Measurements from ENCODE around the gene SLC25A39. TPM values are rescaled to one million over a fixed set of nuclear protein-coding genes. Genes with fewer than 3 reads are reported as not detected.

SLC25A39 gene
- total and polyA plus RNA-seq, 2 of the 13 experiments (the other 11 are each of a cell fraction or from before 2014, with no cell fraction given) = 144 to 151 TPM

DNA sequence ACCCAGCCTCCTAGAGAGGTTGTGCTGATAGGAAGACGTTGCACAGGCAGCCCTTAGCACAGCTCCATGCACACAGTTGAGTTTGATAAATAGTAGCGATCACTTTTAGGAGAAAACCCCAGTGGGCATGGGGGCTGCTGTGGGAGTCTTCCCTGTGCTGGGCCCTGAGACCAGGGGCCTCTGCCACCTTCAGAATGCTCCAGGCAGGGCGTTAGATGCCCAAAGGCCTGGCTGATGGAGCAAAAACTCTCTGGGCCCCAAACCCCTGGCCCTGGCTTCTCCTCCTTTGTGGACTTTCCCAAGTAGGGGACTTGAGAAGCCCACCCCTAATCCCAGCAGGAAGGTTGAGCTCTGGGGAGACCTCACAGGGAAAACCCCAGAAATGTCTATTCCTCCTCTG is 42.4 kb downstream of the SLC25A39 start:
- ChIA-PET CTCF (ENCODE audit: low intra/inter-chr PET ratio, low total read pairs) (no interaction called here), POLR2A (no interaction called here)
- intact Hi-C loops (cut with micrococcal nuclease; ENCODE audit: unreplicated experiment) (no loop called here), in situ Hi-C loops (cut with HindIII; ENCODE audit: extremely low pct_ligation_motif_present, low pct_unique_long_range_greater_than_20kb) (no loop called here)
- no peaks in the 10 kb centered on the region for H4K20me1 ChIP-seq (ENCODE audit: insufficient read depth, low read length)
- peaks cover 18% of the 10 kb centered on the region for H3K4me1 ChIP-seq (ENCODE audit: insufficient read depth, low read length)
- H3K4me3 ChIP-seq (replicated peaks in 1 of 3; ENCODE audit: insufficient read depth in 1 of 3, low read depth in 2 of 3, low read length in 3 of 3) = no peak overlapping the region
- H2AFZ ChIP-seq (ENCODE audit: low read length) = no peak overlapping the region
- H3K79me2 ChIP-seq (ENCODE audit: insufficient read depth, low read length) = no peaks in the 10 kb centered on the region
- DNase-seq (ENCODE audit: low spot score) = no peak
- H3K4me2 ChIP-seq (ENCODE audit: low read depth, low read length) = no peak overlapping the region
- H3K9me3 ChIP-seq (ENCODE audit: low read length) = no peaks in the 10 kb centered on the region
- no peak overlapping the region for H3K9ac ChIP-seq (ENCODE audit: insufficient read depth, low read depth, low read length)
- 43% methylated on average over 2 of the region's 3 CpGs for WGBS (ENCODE audit: low lambda C conversion rate)
- ATAC-seq = no peak
- H3K27me3 ChIP-seq (ENCODE audit: control insufficient read depth in 1 of 2, insufficient read depth in 2 of 2, low read length in 2 of 2) = peaks cover 0 to 21% of the 10 kb centered on the region in 2 experiments; a peak in 4 of 5 replicates
- H3K27ac ChIP-seq (ENCODE audit: extremely low read length, insufficient read depth, low read length) = no peak overlapping the region
- H3K36me3 ChIP-seq (replicated peaks in 1 of 2; ENCODE audit: control insufficient read depth in 1 of 2, insufficient read depth in 2 of 2, low read length in 2 of 2) = no peaks in the 10 kb centered on the region
- BruUV-seq (replicated peaks) = no TSS peak
- no peak for FAIRE-seq
- TF ChIP-seq ZNF124 (CRISPR knock-in tag; IDR thresholded peaks at IDR 0.05) (no peak), ZNF431 (CRISPR knock-in tag; IDR thresholded peaks at IDR 0.05; ENCODE audit: borderline replicate concordance, low read depth) (no peak), CBFB (CRISPR knock-in tag; IDR thresholded peaks at IDR 0.05) (no peak), PHF5A (CRISPR knock-in tag; IDR thresholded peaks at IDR 0.05; ENCODE audit: low read depth, unreplicated experiment) (no peak), MED1 (CRISPR knock-in tag; IDR thresholded peaks at IDR 0.05) (no peak), ZNF282 (IDR thresholded peaks at IDR 0.05; ENCODE audit: partially characterized antibody) (no peak), SMC3 (IDR thresholded peaks at IDR 0.05; ENCODE audit: low read length) (no peak)

GRCh38 chr17:44281570-44281969 is 43.1 kb downstream of the SLC25A39 start:
- TF ChIP-seq RNF2 (conservative IDR thresholded peaks at IDR 0.05; ENCODE audit: low read depth) = no peak
- Histone ChIP-seq H3K9ac (ENCODE audit: insufficient read depth, low read depth, low read length) (no peak overlapping the region), H3K4me3 (replicated peaks in 1 of 3; ENCODE audit: insufficient read depth in 1 of 3, low read depth in 2 of 3, low read length in 3 of 3) (no peak overlapping the region), H4K20me1 (ENCODE audit: insufficient read depth, low read length) (no peaks in the 10 kb centered on the region), H3K27ac (ENCODE audit: extremely low read length, insufficient read depth, low read length) (no peak overlapping the region), H2AFZ (ENCODE audit: low read length) (no peak overlapping the region), H3K36me3 (replicated peaks in 1 of 2; ENCODE audit: control insufficient read depth in 1 of 2, insufficient read depth in 2 of 2, low read length in 2 of 2) (no peaks in the 10 kb centered on the region), H3K27me3 (ENCODE audit: control insufficient read depth in 1 of 2, insufficient read depth in 2 of 2, low read length in 2 of 2) (peaks cover 0 to 23% of the 10 kb centered on the region in 2 experiments; a peak in 4 of 5 replicates), H3K9me3 (ENCODE audit: low read length) (no peaks in the 10 kb centered on the region), H3K4me1 (ENCODE audit: insufficient read depth, low read length) (peaks cover 18% of the 10 kb centered on the region), H3K4me2 (ENCODE audit: low read depth, low read length) (no peak overlapping the region), H3K79me2 (ENCODE audit: insufficient read depth, low read length) (no peaks in the 10 kb centered on the region)
- in situ Hi-C loops (cut with HindIII; ENCODE audit: extremely low pct_ligation_motif_present, low pct_unique_long_range_greater_than_20kb) (no loop called here), intact Hi-C loops (cut with micrococcal nuclease; ENCODE audit: unreplicated experiment) (no loop called here)
- CTCF ChIA-PET (ENCODE audit: low intra/inter-chr PET ratio, low total read pairs) = no interaction called here
- DNase-seq (ENCODE audit: low spot score) = no peak
- POLR2A ChIA-PET = no interaction called here
- WGBS (ENCODE audit: low lambda C conversion rate) = 25% methylated on average over 2 of the region's 2 CpGs
- FAIRE-seq = no peak
- BruUV-seq (replicated peaks) = no TSS peak
- no peak for ATAC-seq
